CD14-positive monocyte (primary cell): Measurements from ENCODE around the gene MYO1H. TPM values are rescaled to one million over a fixed set of nuclear protein-coding genes. Genes with fewer than 3 reads are reported as not detected.

Source experiments
- DNase-seq, 3 donors: peaks; one replicate each; pipeline ENCODE4 v3.0.0-alpha.2; 2011 to 2022
- H2AFZ ChIP-seq: 2 replicates; pipeline ENCODE4 v1.6.0; 2012; ENCODE audit warnings: mild to moderate bottlenecking, low read depth, low read length, inconsistent platforms; ENCODE audit not compliant: insufficient read depth, poor library complexity, severe bottlenecking
- H3K27ac ChIP-seq, 2 donors: 1 replicate in 1 of 2; 2 replicates in 1 of 2; pipeline ENCODE4 v1.5.1; 2012 to 2013; ENCODE audit warnings: low read length in 2 of 2, control low read depth in 1 of 2, inconsistent platforms in 1 of 2, low read depth in 1 of 2, mild to moderate bottlenecking in 1 of 2
- H3K27me3 ChIP-seq, 2 donors: one replicate each; pipeline versions ENCODE4 v1.6.0 to v1.6.1; 2011 to 2013; ENCODE audit warnings: low read length in 2 of 2; ENCODE audit not compliant: control insufficient read depth in 2 of 2, insufficient read depth in 2 of 2
- H3K36me3 ChIP-seq, 2 donors: replicated peaks in 1 of 2; 1 replicate in 1 of 2; 2 replicates in 1 of 2; pipeline versions ENCODE4 v1.5.1 to v1.6.1; 2012 to 2013; ENCODE audit warnings: low read length in 2 of 2, control low read depth in 1 of 2, inconsistent platforms in 1 of 2, mild to moderate bottlenecking in 1 of 2; ENCODE audit not compliant: insufficient read depth in 2 of 2, control insufficient read depth in 1 of 2
- H3K4me1 ChIP-seq, 2 donors: 1 replicate in 1 of 2; 2 replicates in 1 of 2; pipeline versions ENCODE4 v1.5.1 to v1.6.1; 2012 to 2013; ENCODE audit warnings: low read length in 2 of 2, control low read depth in 1 of 2, inconsistent platforms in 1 of 2, mild to moderate bottlenecking in 1 of 2, moderate library complexity in 1 of 2; ENCODE audit not compliant: insufficient read depth in 2 of 2, control insufficient read depth in 1 of 2
- H3K4me2 ChIP-seq: replicated peaks from 2 replicates; pipeline ENCODE3; 2012; ENCODE audit warnings: low read length, moderate library complexity, mild to moderate bottlenecking; ENCODE audit not compliant: poor library complexity, severe bottlenecking; ENCODE audit errors: extremely low read depth
- H3K4me3 ChIP-seq, 3 experiments: fragments of 200-600 bp in 1 of 3; sonication (generic) in 1 of 3; replicated peaks in 1 of 3; 1 replicate in 2 of 3; 2 replicates in 1 of 3; pipeline ENCODE4 v1.5.1; 2011 to 2013; ENCODE audit warnings: low read length in 3 of 3, mild to moderate bottlenecking in 3 of 3, control low read depth in 2 of 3, low read depth in 2 of 3, inconsistent platforms in 1 of 3, moderate library complexity in 1 of 3
- H3K79me2 ChIP-seq: 2 replicates; pipeline ENCODE4 v1.6.0; 2012; ENCODE audit warnings: mild to moderate bottlenecking, control low read depth, inconsistent platforms, low read length, moderate library complexity; ENCODE audit not compliant: insufficient read depth
- H3K9ac ChIP-seq: 2 replicates; pipeline ENCODE4 v1.6.0; 2017; ENCODE audit warnings: low read length, mild to moderate bottlenecking; ENCODE audit not compliant: insufficient read depth, poor library complexity, severe bottlenecking
- H3K9me3 ChIP-seq, 2 donors: replicated peaks in 1 of 2; 1 replicate in 1 of 2; 2 replicates in 1 of 2; pipeline versions ENCODE4 v1.5.1 to v1.6.1; 2012 to 2013; ENCODE audit warnings: low read length in 2 of 2, control low read depth in 1 of 2; ENCODE audit not compliant: control insufficient read depth in 1 of 2, insufficient read depth in 1 of 2
- H4K20me1 ChIP-seq: 2 replicates; pipeline ENCODE4 v1.6.0; 2012; ENCODE audit warnings: mild to moderate bottlenecking, low read length, control low read depth, moderate library complexity; ENCODE audit not compliant: insufficient read depth
- H3K27ac Mint-ChIP-seq, 7 donors: one replicate each; pipeline ENCODE4 v1.8.0; 2020; ENCODE audit warnings: mild to moderate bottlenecking in 7 of 7, mixed read lengths in 7 of 7, moderate library complexity in 6 of 7, inconsistent platforms in 2 of 7
- H3K27me3 Mint-ChIP-seq, 3 donors: one replicate each; pipeline ENCODE4 v1.8.0; 2021 to 2022; ENCODE audit warnings: low read depth in 3 of 3, mild to moderate bottlenecking in 3 of 3, mixed read lengths in 3 of 3, moderate library complexity in 3 of 3, inconsistent platforms in 1 of 3
- H3K36me3 Mint-ChIP-seq, 2 donors: one replicate each; pipeline ENCODE4 v1.8.0; 2020; ENCODE audit warnings: mixed read lengths in 2 of 2, inconsistent platforms in 1 of 2, mild to moderate bottlenecking in 1 of 2
- H3K4me1 Mint-ChIP-seq: one replicate; pipeline ENCODE4 v1.8.0; 2020; ENCODE audit warnings: mild to moderate bottlenecking, mixed read lengths
- H3K4me3 Mint-ChIP-seq, 2 donors: one replicate each; pipeline ENCODE4 v1.8.0; 2020; ENCODE audit warnings: mild to moderate bottlenecking in 2 of 2, mixed read lengths in 2 of 2, moderate library complexity in 1 of 2
- H3K9me3 Mint-ChIP-seq, 7 donors: one replicate each; pipeline ENCODE4 v1.8.0; 2020 to 2022; ENCODE audit warnings: mixed read lengths in 7 of 7, mild to moderate bottlenecking in 6 of 7, moderate library complexity in 6 of 7, inconsistent platforms in 2 of 7
- CTCF ChIP-seq: fragments of 200-600 bp; IDR thresholded peaks from one replicate; pipeline ENCODE4 v1.8.0; 2022; ENCODE audit warnings: antibody characterized with exemption, mild to moderate bottlenecking
- WGBS: methylation state at CpG from one replicate; pipeline ENCODE4 v1.1.5; 2013; ENCODE audit warnings: missing lambda C conversion rate; ENCODE audit not compliant: insufficient coverage; 5-methylcytosine and 5-hydroxymethylcytosine counted together
- intact Hi-C, 2 donors: fragments of 100-400 bp; cut with micrococcal nuclease; formaldehyde crosslinking; loops; one replicate each; pipeline versions ENCODE4 v1.15.0 to v1.15.1; 2023
- polyA plus RNA-seq, 3 donors: library from polyadenylated mRNA; depleted of rRNA in 1 of 3; unstranded in 2 of 3; stranded (reverse) in 1 of 3; fragments of 300-500 nt in 2 of 3; fragments of >200 nt in 1 of 3; fragmentation: Illumina TruSeq in 2 of 3; gene quantifications; 1 replicate in 2 of 3; 2 replicates in 1 of 3; pipeline ENCODE4 v1.2.3, GENCODE V29; 2012 to 2021

MYO1H gene
- polyA plus RNA-seq, 3 donors, result not detected

GRCh38 chr12:109491671-109492070 is 144.0 kb downstream of the MYO1H start:
- WGBS, result 100% methylated on average over 3 of the region's 4 CpGs

GRCh38 chr12:109492371-109492770 is 144.7 kb downstream of the MYO1H start:
- H3K4me2 ChIP-seq, result no peak overlapping the region
- Mint-ChIP-seq H3K27ac (no peak overlapping the region), H3K9me3 (peaks cover 0 to 7% (median 2%) of the 10 kb centered on the region in 7 donors), H3K27me3 (no peaks in the 10 kb centered on the region), H3K36me3 (peaks cover 85 to 89% of the 10 kb centered on the region in 2 donors), H3K4me3 (no peak overlapping the region), H3K4me1 (no peaks in the 10 kb centered on the region)
- no peak overlapping the region for H3K4me3 ChIP-seq
- TF ChIP-seq CTCF, result no peak
- DNase-seq, result no peak
- no peaks in the 10 kb centered on the region for H3K4me1 ChIP-seq
- no peak overlapping the region for H3K27ac ChIP-seq
- no peak overlapping the region for H3K9ac ChIP-seq
- H4K20me1 ChIP-seq, result no peaks in the 10 kb centered on the region
- no peaks in the 10 kb centered on the region for H3K27me3 ChIP-seq
- H2AFZ ChIP-seq, result no peak overlapping the region
- peaks cover 62 to 94% of the 10 kb centered on the region in 2 donors for H3K36me3 ChIP-seq
- WGBS, result 100% methylated on average over 1 of the region's 5 CpGs
- no peaks in the 10 kb centered on the region for H3K9me3 ChIP-seq
- intact Hi-C loops, result no loop called here
- H3K79me2 ChIP-seq, result no peaks in the 10 kb centered on the region

More at GRCh38 chr12:109491671-109492070, 144.0 kb downstream of the MYO1H start:
- no peak for TF ChIP-seq CTCF
- H4K20me1 ChIP-seq, result no peaks in the 10 kb centered on the region
- Mint-ChIP-seq H3K4me3 (no peak overlapping the region), H3K9me3 (peaks cover 0 to 7% (median 2%) of the 10 kb centered on the region in 7 donors), H3K27me3 (no peaks in the 10 kb centered on the region), H3K4me1 (no peaks in the 10 kb centered on the region), H3K27ac (no peak overlapping the region), H3K36me3 (peaks cover 89 to 94% of the 10 kb centered on the region in 2 donors)
- no peaks in the 10 kb centered on the region for H3K4me1 ChIP-seq
- H3K79me2 ChIP-seq, result no peaks in the 10 kb centered on the region
- intact Hi-C loops, result no loop called here
- no peaks in the 10 kb centered on the region for H3K27me3 ChIP-seq
- no peak overlapping the region for H3K4me3 ChIP-seq
- no peak overlapping the region for H2AFZ ChIP-seq
- H3K9ac ChIP-seq, result no peak overlapping the region
- peaks cover 67 to 97% of the 10 kb centered on the region in 2 donors for H3K36me3 ChIP-seq
- no peak overlapping the region for H3K27ac ChIP-seq
- no peak overlapping the region for H3K4me2 ChIP-seq
- no peak for DNase-seq
- H3K9me3 ChIP-seq, result no peaks in the 10 kb centered on the region
